ENCODE measurements around the gene BANF2.

DNA sequence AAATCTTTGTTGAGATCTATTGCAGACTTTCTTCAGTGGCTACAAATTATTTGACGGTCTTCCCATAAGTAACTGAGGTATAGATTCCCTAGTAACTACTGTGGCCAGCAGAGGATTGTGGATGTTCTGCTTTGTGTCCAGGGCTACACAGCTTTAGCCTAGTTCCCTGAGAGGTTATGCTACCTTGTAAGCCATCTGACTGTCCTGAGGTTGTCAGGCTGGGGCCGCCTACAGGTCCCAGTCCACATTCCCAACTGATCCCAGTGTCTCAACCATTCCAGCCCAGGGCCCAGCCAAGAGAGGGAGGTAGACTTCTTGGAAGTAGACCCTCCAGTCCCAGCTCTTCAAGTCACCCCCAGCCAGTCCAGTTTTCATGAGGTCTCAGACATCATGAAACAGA is 57.7 kb downstream of the BANF2 start:
- TF ChIP-seq TAF1 (IDR thresholded peaks at IDR 0.05; ENCODE audit: low read depth) (no peak), EP300 (conservative IDR thresholded peaks at IDR 0.05; ENCODE audit: poor library complexity, severe bottlenecking) (no peak)

Data from neural cell (in vitro differentiated cells).